Measurements from ENCODE around the gene KCNG2.

The KCNG2 gene

GRCh38 chr18:79784071-79784913, 13.4 kb upstream of the KCNG2 start:
- no peak for DNase-seq

GRCh38 chr18:79784965-79785770, 12.6 kb upstream of the KCNG2 start:
- DNase-seq = no peak

GRCh38 chr18:79785831-79786230, 11.9 kb upstream of the KCNG2 start:
- DNase-seq = no peak

- no peak for DNase-seq
These were observed 11.4 kb upstream of the KCNG2 start for GRCh38 chr18:79786304-79786703.

- no peak for DNase-seq
These were observed 10.8 kb upstream of the KCNG2 start for GRCh38 chr18:79786786-79787526.

- no peak for DNase-seq
These were observed 10.2 kb upstream of the KCNG2 start for GRCh38 chr18:79787527-79787864.

GRCh38 chr18:79787865-79788733, 9.6 kb upstream of the KCNG2 start:
- DNase-seq = peak in 1 of 56 donors; percentile 9

- no peak for DNase-seq
These were observed 9.0 kb upstream of the KCNG2 start for GRCh38 chr18:79788734-79789085.

GRCh38 chr18:79789091-79789891, 8.4 kb upstream of the KCNG2 start:
- no peak for DNase-seq

- no peak for DNase-seq
These were observed 7.5 kb upstream of the KCNG2 start for GRCh38 chr18:79789901-79790890.

- DNase-seq = no peak
These were observed 6.5 kb upstream of the KCNG2 start for GRCh38 chr18:79790996-79791972.

- no peak for DNase-seq
These were observed 5.4 kb upstream of the KCNG2 start for GRCh38 chr18:79792096-79792987.

- DNase-seq = no peak
These were observed 4.8 kb upstream of the KCNG2 start for GRCh38 chr18:79792988-79793355.

- no peak for DNase-seq
These were observed 2.9 kb upstream of the KCNG2 start for GRCh38 chr18:79794846-79795245.

- no peak for DNase-seq
These were observed 2.3 kb upstream of the KCNG2 start for GRCh38 chr18:79795446-79795845.

- DNase-seq = no peak
These were observed 1.7 kb upstream of the KCNG2 start for GRCh38 chr18:79796016-79796415.
